ENCODE measurements around the gene ADCY2.

Gene ADCY2

DNA sequence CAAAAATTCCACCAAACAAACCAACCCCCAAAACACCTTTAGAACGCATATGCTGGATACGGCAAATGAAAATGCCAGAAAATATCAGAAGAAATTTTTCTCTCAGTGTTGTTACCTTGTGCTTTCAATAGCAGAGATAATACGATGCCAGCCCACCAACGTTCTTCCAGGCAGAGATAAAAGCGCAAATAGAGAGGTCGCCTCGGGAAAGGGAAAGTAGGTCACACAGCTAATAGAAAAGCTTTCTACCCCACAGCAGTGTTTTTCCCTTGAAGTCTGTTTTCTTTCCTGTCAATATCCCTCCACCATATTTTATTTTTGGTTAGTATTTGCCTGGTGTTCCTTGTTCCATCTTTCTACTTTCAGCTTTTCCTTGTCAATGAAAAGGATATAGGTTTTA is 353.7 kb downstream of the ADCY2 start:
- no peak for DNase-seq

DNA sequence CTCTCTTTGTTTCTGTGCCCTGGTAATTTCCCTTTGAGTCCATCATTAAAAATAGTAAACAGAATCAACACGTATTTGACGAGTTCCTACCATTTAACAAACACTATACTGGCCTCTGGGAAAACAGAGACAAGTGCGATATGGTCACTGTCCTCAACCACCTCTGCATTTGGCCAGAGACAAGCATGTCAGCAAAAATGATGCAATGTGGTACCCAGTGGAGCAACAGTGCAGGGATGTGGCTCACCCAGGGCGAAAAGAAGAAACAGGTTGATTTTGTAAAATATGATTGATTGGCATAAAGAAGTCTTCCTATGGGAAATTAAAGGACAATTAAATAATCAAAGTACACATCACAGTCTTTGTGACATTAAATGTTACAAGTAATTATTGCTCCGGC is 355.9 kb downstream of the ADCY2 start:
- no peak for DNase-seq

GRCh38 chr5:7753181-7753580 is 357.2 kb downstream of the ADCY2 start:
- no peak for DNase-seq

DNA sequence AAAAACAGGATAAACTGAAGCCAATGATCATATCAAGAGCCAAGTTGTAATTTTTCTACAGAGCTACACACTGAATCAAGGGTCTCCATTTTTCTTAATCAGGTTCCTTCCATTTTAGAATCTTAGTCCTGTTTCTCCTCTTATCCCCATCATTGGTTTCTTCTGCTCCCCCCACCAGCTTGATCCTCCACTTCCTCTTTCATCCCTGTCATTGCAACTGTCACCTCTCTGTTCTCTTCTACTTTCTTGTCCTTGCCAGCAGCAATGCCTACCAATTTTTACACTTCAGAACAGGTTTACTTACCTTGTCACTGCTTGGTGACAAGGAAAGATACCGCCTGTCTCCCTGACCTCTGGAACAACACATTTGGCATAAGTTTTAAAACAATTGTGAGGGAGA is 357.7 kb downstream of the ADCY2 start:
- DNase-seq = no peak

DNA sequence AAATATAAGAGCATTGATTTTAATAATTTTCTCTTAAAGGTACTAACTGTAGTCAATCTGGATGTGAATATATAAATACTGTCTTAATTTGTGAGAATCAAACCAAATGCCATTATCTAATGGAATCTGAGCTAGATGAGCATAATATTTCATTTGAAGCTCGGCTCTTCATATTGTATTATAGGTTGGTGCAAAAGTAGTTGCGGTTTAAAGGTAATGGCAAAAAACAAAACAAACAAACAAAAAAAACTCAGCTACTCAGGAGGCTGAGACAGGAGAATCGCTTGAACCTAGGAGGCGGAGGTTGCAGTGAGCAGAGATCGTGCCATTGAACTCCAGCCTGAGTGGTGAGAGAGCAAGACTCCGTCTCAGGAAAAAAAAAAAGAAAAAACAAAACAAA is 358.6 kb downstream of the ADCY2 start:
- DNase-seq = no peak

DNA sequence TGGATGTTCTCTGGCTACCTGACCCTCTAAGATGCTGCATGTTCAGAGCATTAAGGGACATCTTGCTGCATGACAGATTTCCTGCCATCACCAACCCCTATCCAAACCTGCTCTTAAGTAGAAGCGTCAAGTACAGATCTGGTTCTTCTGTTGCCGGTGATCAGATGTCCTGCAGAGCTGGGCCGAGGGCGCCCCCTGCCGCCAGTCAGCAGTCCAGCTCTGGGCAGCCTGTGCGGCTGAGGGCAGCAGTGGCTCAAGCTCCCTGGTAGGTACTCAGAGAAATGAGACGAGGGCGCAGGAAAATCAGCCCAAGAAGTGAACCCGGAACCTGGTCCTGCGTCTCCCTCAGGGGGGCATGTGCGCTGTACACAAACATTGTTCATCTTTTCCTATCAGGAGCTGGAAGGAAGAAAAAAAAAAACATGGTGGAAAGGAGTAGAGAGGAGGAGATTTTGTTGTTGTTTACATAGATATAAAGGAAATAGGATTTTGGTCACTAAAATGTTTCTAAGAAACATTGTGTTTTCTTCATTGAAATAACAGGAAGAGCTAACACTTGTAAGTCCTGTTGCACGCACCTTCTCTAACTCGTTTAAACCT is 359.2 kb downstream of the ADCY2 start:
- peak; percentile 17 for DNase-seq

DNA sequence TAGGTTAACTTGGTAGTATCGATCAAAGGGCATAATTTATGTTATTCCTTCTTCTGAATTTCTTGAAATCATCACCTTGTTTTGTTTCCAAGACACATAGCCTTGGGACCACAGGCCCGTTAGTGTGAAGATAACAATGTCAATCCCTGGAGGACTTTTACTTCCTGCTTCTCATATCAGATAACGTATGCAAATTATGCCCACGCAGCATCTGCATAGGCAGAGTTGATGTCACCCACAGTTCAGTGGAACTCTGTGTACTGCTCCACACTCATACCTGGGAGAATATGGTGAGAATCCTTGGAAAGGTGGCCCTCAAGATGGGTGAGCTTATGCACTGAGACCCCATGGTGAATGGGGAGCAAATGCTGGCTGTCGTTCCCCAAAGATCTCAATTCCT is 360.0 kb downstream of the ADCY2 start:
- no peak for DNase-seq

DNA sequence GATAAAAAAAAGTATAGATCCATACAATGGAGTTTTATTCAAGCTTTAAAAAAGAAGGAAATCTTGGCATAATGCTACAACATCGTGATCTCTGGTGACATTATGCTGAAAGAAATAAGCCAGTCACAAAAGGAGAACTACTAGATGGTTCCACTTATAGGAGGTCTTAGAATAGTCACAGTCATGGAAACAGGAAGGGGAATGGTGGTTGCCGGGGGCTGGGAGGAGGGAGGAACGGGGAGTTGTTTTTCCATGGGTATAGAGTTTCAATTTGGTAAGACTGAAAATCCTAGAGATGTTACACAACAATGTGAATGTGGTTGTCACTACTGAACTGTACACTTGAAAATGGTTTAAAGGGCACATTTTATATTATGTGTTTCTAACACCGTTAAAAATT is 360.5 kb downstream of the ADCY2 start:
- no peak for DNase-seq

GRCh38 chr5:7759257-7759871 is 363.4 kb downstream of the ADCY2 start:
- DNase-seq = peak; percentile 35

- DNase-seq = no peak
These were observed 364.1 kb downstream of the ADCY2 start for GRCh38 chr5:7759951-7760580.

GRCh38 chr5:7762267-7762666 is 366.3 kb downstream of the ADCY2 start:
- no peak for DNase-seq

DNA sequence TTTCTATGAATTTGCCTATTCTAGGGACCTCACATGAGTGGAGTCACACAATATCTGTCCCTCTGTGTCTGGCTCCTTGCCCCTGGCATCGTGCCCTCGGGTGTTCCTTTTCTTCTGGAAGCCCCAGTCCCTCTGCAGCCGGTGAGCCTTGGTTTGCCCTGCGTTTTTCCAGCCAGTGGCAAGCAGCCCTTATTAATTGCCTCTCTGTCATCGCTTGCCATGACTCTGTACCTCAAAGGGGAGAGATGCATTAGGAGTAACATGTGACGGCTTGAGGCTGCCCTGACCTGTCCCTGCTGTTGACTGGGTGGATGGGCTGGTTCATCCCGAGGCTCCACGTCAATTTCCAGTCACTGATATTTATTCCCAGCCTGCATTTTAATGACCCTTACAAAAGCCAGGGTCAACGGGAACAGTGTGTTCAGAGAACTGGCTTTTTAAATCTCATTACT is 367.7 kb downstream of the ADCY2 start:
- DNase-seq = no peak

DNA sequence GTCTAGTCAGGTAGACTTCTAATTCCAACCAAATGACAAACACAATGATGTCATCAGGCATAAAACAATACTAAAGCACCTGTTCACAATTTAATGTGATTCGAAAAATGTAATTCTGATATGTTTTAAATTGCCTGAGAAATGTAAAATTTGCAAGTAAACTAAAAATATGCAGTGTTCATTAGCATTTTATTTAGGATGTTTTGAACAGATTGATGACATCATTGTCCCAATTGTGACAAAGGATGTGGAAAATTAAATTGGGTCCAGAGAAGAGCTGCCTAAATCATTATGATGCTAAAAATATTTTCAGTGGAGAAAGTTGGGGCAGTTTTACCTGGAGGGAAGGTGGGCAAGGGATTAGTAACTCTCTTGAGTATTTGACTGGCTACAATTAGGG is 368.5 kb downstream of the ADCY2 start:
- DNase-seq = no peak

- DNase-seq = no peak
These were observed 374.5 kb downstream of the ADCY2 start for GRCh38 chr5:7770436-7770835.

DNA sequence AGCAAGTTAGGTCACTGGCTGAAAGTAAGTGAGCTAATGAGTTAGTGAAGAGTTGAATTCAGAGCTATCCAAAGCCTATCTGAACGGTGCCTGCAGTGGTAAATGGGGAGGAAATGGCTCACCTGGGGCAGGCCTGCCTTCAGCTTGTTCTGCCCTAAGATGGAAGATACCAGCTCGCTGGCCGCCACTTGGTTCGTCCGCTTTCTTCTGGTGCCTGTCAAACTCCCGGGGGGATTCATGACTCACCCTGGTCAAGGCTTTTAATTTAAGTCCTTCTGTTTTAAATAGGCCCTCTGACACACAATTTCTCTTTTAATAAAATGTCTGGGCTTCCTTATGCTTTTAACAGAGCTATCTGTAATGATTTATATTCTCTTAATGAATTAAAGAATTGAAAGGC is 376.2 kb downstream of the ADCY2 start:
- no peak for DNase-seq

- DNase-seq = no peak
These were observed 377.2 kb downstream of the ADCY2 start for GRCh38 chr5:7773178-7773577.

- no peak for DNase-seq
These were observed 380.5 kb downstream of the ADCY2 start for GRCh38 chr5:7776442-7776841.

DNA sequence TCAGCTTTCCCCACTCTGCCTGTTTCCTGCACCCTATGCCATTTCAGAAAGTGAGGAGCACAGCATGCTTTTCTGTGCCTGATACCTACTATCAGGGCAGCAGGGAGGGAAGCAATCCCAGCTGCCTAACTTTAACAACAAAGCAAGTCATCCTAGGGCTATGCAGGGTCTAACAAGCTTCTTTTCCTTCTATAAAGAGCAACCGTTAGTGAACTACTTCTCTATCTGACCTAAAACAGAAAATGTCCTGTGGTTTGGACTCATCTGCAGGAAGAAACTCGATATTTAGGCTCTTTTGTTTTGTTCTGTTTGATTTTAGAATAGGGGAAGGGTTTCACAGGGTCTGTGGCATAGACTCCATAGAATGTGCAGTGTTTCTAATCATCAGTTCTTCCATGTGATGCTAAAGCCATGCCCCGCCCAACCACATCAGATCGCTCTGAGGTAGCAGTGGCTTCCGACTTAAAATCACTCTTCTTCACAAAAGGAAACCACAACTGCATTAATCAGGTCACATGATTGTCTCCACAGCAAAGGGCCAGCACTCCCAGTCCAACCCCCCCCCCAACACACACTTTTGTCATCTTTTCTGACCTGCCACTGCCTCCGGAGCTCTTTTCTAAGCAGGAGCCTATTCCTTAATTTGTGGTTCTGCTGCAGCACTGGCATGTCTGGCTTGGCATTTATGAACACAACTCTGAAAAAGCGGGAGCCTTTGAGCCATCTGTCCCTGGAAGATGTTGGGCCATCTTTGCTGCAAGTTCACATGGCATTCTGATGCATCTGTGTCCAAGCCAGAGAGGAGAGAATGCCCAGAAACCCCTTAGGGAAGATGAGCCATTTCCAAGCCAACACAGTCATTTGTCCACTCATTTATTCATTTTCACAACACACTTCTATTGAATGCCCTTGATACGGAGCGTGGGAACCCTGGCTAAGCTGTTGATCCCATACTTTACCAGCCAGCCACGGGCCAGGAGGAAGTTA is 383.4 kb downstream of the ADCY2 start:
- DNase-seq = no peak

- DNase-seq = no peak
These were observed 386.0 kb downstream of the ADCY2 start for GRCh38 chr5:7781899-7782298.

DNA sequence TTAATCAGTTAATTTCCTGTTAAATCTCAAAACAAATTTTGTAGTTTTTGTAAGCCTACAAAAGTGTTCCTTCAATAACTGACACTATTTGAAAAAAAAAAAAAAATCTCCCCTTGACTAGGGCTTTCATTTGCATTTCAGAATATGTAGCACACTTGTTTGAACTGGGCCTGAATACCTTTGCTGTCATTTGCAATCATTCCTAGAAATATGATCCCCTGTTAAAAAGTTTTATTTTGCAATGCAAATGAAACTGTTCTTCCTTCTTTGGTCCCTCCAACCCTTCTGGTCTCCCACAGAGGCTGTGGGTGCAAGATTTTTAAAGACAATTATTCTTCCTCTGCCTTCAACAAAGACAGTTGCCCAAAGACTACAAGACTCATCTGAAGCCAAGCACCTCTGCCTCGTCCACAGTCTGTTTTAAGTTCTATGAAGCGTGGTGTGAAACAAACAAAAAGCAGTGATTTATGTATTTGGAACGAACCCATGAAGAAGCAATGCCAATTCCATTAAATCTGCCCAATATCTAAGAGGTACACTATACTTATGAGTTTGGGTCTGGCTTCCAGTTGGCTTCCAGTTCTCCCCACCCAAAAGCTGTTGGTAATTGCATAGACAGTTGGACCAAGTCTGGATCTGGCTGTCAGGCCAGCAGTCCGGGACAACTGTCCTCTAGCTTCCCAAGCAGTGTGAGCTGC is 388.9 kb downstream of the ADCY2 start:
- no peak for DNase-seq

DNA sequence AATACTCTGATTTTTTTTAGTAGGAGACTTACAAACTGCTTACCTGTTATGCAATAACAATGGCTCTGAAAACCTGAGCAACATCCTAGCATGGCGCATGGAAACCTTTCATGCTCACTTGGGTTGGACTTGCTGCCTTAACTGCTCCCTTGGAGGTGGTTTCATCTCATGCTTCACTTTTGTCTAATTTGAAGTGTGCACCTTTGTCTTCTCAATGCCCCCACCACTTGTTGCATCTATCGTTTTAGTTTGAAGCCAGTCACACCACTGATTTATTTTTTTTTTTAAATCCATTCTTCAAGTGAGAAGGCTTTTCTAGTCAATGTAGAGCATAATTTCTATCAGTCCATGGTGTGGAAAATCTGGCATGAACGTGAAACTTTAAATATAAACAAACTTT is 391.8 kb downstream of the ADCY2 start:
- DNase-seq = no peak

GRCh38 chr5:7789567-7789966 is 393.6 kb downstream of the ADCY2 start:
- DNase-seq = no peak

DNA sequence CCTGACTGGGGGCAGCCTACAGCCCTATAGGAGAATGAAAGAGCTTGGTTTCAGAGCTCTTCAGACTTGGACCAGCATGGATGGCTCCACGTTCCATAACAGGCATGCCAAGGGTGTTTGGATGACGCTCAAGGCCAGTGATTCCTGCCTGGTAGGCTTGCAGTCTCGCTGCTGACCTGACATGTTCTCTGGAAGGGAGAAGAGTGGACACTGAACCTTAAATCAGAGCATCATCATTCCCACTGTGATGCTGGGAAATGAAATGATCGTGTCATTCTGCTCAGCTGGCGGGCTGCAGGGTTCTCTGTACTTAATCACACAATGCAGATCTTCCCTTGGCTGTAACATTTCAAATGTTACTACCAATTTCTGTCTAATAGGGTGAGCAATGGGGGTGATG is 398.0 kb downstream of the ADCY2 start:
- DNase-seq = no peak
